VCaP (cell line): ENCODE data around the gene KCNIP3.

Source experiments
- H3K27ac ChIP-seq: fragments of 450-650 bp; 2 replicates; pipeline ENCODE4 v1.5.1; 2017
- CTCF ChIP-seq: fragments of 450-650 bp; conservative IDR thresholded peaks from 2 replicates; pipeline ENCODE4 v1.5.1; 2017; ENCODE audit warnings: mild to moderate bottlenecking, moderate library complexity

KCNIP3 gene

GRCh38 chr2:95333888-95334338, 36.8 kb downstream of the KCNIP3 start:
- no peak for TF ChIP-seq CTCF
- H3K27ac ChIP-seq: peak overlapping the region; percentile 82

- TF ChIP-seq CTCF: no peak
- H3K27ac ChIP-seq: peak overlapping the region; percentile 82
Observed at GRCh38 chr2:95334916-95335641, 37.9 kb downstream of the KCNIP3 start.

- no peak overlapping the region for H3K27ac ChIP-seq
- no peak for TF ChIP-seq CTCF
Observed at GRCh38 chr2:95336406-95336805, 39.3 kb downstream of the KCNIP3 start.

DNA sequence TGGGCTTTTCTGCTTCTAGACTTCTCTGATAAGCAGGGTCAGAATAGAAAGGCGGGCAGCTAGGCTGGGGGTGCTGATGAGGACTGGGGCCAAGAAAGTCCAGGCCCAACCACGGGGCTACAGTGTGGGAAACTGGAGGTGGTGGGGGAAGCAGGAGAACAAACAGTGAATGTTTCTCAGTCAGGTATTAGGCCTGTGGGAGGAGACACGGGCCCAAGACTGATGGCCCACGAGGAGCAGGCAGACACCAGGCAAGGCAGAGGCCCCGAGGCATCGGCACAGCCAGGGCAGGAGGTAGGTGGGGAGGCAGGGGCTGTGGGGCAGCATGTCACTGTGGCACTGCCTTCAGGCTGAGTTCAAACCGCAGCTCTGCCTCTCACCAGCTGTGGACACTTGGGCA, 40.7 kb downstream of the KCNIP3 start:
- no peak overlapping the region for H3K27ac ChIP-seq
- no peak for TF ChIP-seq CTCF

DNA sequence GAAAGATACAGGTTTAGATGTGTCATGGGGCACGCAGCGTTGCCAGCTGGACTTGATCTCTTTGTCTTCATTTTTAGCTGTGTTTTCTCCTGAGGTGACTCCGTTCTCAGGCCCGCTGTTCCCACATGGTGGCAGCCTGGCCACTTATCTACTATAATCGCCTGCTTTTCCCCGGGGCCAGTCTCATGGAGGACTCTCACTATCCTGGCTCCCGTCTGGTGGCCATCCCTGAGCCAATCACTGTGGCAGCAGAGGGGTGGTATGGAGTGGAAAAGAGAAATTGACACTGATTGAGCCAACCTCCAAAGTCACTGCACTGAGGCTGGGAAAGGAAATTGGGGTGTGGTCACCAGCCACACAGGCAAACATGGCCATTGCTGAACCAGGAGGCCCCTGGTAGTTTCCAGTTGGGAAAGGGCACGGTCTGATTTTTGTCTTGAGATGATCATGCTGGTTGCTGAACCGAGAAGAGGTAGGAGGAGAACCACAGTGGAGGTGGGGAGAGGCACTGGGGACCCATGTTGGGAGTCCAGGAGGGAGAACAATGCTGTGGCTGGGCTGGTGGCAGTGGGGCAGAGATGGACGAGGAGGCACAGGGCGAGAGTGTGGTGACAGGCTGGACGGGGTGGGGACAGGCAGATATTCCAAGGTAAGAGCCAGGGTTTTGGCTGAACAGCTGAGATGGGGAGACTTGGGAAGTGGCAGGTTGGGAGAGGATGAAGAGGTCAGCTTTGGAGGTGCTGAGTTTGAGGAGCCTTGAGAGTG, 45.6 kb downstream of the KCNIP3 start:
- no peak for TF ChIP-seq CTCF
- no peak overlapping the region for H3K27ac ChIP-seq

DNA sequence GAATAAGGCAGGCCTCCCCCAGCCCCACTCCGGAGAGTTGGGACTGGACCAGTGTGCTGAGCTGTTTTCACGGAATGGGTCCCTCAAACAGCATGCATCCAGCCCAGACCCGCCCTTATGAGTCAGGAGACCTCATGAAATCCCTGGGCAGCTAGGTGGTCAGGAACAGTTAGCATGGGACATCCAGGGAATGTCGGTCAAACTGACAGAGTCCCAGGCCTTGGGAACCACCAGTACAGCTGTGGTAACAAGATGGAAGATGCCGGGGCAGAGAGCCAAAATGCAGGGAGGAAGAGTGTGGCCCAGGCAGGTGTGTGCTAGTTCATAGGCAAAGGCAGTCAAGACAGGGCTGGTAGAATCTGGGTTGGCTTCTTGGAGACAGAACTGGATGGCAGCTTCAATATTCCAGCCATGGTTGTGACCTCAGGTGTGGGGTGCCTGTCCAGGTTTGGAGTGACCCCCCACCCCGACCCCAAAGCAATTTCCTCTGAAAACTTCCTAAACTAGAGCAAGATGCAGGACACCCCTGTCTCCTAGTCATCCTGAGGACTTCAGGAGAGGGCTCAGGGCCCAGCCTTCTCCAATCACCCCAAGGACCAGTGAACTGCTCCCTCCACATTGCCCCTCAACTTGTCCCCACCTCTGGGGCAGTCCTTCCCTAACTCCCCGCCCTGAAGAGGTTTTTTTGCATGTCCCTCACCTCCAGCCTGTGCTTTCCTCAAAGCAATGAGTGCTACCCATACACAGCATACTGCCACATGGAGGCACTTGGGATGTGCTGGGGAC, 46.5 kb downstream of the KCNIP3 start:
- TF ChIP-seq CTCF: no peak
- no peak overlapping the region for H3K27ac ChIP-seq

- no peak overlapping the region for H3K27ac ChIP-seq
- no peak for TF ChIP-seq CTCF
Observed at GRCh38 chr2:95344215-95344583, 47.1 kb downstream of the KCNIP3 start.
